HG03439 (cell line): ENCODE measurements around the gene MAP2K7.
"Not testable (repeated sequence)": the region's sequence is repeated elsewhere in the genome, so short reads cannot be mapped to it uniquely, and the experiment has no call there.

Source experiments
- ATAC-seq: cut with Tn5 transposase; IDR thresholded peaks from one replicate; pipeline ENCODE4 v1.9.1; 2021; ENCODE audit warnings: mild to moderate bottlenecking, moderate library complexity; ENCODE audit not compliant: unreplicated experiment

The MAP2K7 gene

GRCh38 chr19:7903244-7904073 is at the start of gene MAP2K7:
Gene MAP2K7 (plus strand): TSS chr19:7903877. CDS start chr19:7903945, 68 bp downstream.
- peak; percentile 87 for ATAC-seq

- ATAC-seq: no peak
Measured at GRCh38 chr19:7855426-7856108, 48.1 kb upstream of the MAP2K7 start.

DNA sequence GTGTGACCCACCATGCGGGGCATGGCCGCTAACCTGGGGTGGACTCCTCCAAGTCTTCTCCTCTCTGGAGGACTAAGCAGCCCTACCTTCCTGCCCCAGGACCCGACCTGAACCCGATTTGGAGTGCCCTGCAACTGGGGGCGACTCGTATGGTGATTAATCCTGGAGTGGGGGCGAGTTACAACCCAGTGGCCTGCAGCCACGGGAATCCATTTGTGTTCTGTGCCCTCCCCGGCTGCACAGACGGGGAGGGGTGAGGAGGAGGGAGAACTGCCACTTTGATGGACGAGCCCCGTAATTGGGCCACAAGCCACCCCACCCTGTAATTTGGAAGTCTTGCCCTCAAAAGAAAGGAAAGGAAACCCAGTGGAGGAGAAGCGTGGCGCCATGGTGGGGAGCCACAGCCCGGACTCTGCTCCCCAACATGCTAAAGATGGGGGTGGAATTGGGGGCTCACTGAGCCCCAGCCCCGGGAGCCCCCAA is 47.5 kb upstream of the MAP2K7 start:
- no peak for ATAC-seq

DNA sequence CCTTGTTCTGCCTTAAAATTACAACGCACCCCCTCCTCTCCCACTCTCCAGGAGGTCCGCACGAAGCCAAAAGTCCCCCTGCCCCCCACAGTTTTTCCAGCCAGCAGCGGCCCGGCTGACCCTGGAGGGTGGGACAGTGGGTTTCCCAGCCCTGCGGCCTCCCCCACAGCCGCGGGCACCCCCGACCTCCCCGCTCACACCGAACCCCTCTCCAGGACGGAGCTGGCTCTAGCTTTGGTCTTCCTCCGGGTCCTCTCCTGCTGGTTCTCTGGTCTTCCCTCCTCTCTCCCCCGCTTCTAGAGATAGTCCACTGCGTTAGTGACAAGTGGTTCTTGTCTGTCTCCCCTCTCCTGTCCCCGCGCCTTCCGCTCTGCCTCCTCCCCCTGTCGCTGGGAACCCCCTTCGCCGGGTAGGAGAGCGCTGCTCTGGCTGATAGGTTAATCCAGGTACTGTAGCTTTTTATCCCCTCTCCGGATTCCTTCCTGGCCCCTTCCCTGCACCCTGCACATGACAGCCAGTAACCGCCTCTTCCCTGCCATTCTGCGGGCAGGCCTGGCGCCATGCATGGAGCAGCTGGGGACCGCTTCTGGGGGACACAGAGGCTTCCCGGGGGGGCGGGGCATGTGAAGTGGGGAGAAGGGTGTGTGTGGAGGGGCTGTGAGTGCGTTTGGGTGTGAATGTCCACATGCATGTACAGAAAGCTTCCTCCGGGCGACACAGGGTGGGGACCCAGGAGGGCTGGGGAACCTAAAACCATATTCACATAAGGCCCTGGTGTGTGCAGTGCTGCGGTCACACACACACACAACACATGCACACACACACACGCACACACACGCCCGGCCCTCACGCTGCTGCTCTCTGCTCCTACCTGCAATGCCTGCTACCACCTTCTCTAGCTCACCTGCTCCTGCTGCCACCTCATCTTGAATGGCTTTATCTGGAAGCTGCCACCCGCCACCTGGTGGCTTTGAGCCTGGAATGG is 46.7 kb upstream of the MAP2K7 start:
- ATAC-seq: no peak

DNA sequence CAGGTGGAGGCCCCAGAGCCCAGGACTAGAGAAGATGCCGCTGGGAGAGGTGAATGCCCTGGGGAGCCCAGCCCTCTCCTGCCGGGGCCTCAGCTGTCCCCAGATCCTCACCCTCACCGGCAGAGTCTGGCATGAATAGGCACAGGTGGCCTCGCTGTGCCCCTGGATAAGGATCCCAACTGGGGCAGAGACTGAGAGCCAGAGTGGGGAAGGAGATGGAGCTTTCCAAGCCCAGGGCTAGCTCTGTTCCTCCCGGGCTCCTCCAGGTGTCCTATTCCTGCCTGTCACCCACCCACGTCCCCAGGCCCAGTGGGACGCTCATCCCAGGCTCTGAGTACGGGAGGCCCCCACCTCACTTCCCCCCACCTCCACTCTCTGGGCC is 46.0 kb upstream of the MAP2K7 start:
- ATAC-seq: no peak

DNA sequence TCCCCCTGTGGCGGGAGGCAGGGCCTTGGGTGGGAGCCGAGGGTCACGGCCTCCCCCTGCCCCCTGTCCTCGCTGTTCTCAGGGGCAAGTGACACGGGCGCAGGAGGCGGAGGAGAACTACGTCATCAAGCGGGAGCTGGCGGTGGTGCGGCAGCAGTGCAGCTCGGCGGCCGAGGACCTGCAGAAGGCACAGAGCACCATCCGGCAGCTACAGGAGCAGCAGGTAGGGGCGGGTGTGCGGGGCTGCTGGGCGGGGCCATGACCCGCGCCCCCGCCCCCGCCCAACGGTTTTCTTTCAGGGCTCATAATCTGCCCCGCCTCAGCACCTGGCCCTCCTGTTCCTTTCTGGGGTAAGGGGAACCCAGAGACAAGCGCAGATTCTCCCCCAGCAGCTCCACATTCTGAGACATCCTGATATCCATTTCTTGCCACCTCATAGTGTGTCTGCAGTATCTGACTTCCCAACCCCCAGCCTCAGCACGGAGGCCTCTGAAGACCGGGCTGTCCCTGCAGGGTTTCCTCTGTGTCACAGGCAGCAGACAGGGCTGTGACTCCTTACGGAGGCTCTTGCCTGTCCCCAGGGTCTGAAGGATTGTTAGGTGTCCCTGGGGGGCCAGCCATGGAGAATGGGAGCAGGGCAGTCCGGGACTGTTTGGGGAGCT is 45.4 kb upstream of the MAP2K7 start:
- ATAC-seq: no peak

DNA sequence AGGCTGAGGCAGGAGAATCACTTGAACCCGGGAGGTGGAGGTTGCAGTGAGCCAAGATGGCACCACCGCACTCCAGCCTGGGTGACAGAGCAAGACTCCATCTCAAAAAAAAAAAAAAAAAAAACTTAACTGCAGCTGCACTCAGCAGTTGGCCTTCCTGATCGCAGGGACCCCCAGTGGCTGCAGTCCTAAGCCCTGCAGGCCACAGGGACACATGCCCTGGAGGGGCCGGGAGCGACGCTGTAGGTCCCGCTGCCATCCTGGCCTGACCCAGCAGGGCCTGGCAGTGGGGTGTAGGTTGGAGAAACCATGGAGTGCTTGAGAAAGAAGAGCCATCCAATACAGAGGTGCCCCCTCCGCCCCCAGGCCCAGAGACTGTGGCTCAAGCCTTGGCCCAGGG is 44.6 kb upstream of the MAP2K7 start:
- not testable (repeated sequence) for ATAC-seq

GRCh38 chr19:7859831-7860713 is 43.6 kb upstream of the MAP2K7 start:
- ATAC-seq: no peak

DNA sequence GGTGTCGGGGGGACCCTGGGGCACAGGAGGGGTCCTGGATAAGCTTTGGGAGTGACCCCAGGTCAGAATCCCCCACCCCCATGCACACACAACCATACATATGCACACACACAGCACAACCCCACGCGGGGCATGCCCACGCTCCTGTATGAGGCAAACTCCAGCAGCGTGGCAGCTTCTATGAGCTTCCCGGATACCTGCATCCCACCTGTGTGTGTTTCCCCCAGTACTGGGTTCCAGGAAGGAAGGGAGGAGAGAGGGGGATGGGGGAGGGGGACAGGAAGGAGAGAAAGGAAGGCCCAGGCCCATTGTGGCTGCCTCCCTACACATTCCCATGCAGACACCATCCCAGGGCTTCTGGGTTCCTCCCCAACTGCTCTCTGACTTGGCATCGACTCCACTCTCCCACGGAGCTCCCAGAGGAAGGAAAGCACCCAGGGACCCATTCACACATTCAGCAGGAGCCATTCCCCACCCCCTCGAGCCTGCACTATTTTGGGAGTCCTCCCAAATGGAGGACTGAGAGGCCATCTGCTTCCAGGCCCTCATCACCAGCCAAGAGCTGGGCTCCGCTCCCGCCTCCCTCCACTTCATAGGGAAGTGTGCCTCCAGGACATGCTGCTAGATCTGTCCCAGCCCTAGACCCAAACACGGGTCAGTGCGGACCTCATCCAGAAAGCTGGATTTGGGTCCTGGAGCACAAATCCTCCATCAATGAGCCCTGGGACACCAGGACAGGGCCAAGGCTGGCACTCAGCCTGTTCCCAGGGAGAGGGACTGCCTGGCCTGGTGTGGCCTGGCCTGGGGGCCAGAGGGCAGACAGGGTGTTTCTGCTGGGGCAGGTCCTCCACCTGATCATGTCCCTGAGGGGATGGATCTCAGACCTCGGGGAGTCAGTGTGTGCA is 42.7 kb upstream of the MAP2K7 start:
- no peak for ATAC-seq

- no peak for ATAC-seq
Measured at GRCh38 chr19:7861619-7862412, 41.9 kb upstream of the MAP2K7 start.

GRCh38 chr19:7862413-7862951 is 41.2 kb upstream of the MAP2K7 start:
- no peak for ATAC-seq

- ATAC-seq: no peak
Measured at GRCh38 chr19:7863157-7863970, 40.3 kb upstream of the MAP2K7 start.

DNA sequence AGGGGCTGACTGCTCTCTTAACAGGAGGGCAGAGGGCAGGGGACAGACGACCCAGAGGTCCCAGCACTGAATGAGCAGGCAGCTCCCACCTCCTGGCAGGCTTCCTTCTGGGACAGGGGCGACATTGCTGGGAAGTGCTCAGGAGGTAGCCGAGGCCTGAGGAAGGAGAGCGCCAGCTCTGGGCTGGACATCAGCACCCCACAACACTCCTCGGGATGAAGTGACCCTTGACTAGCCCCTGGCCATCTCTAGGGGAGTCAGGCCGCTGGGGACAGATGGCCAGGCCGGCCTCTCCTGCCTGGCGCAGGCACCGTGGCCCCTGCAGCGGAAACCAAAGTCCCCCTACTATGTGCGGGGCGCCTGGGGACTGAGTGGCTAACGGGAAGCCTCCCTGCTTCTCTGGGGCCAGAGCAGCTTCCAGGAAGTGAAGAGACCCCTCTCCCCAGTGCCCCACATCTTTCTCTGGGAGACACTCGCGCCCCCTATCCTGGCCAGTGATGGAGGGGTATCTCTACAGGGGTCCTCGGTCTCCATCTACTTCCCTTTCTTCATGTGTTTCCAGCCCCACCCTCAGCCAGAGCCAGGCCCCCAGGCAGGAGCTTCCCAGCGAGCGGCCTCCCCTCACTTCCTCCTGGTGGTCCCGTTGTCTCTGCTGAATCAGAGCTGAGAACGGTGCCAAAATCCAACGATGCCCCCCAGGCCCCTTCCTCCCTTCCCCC is 39.5 kb upstream of the MAP2K7 start:
- ATAC-seq: no peak

DNA sequence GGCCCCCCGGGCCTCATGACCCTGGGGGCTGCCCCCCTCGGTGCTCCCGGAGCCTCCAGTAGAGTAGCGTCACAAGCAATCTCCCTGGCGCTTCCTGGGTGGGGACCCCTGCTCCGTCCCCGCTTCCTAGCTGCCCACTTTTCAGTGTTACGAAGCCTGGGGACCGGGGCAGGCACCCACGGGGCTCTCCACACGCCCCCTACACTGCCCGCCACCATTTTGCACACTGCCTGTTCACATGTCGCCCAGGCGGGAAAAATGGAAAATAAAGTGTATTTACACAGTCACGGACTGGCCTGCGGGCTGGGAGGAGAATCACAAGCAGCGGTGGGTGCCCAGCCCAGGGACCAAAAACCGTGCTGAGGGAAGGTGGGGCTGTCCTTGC is 39.0 kb upstream of the MAP2K7 start:
- ATAC-seq: no peak

DNA sequence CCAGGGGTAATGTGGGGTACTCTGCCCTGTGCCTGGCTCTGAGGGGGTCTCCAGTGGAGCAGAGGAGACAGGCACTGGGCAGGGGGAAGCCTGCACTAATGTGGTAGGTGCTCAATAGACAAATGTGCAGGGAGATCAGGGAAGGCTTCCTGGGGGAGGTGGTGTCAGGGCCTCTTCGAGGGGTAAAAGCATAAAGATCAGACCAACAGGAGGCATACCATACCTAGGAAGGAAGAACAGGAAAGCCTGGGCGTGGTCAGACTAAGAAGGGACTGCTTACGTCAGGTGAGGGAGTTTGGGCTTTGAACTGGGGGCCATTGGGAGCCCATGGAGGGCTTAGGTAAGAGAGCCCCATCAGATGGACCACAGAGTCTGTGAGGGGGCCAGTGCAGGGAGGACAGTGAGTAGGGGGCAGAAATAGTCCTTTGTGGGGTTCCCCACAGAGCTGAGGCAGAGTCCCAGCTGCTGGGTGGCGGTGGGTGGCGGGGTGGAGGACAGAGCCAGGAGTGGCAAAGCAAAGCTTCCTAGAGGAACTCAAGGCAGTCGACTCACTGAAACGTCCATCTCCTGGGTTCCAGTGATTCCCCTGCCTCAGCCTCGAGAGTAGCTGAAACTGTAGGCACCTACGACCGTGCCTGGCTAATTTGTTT is 38.3 kb upstream of the MAP2K7 start:
- ATAC-seq: no peak
